GM06990 (cell line): ENCODE results near the gene TRAPPC1.
"Not testable (repeated sequence)": the region's sequence is repeated elsewhere in the genome, so short reads cannot be mapped to it uniquely, and the experiment has no call there.

Experiments
- DNase-seq: peaks from one replicate; pipeline ENCODE4 v3.0.0-alpha.2; 2011; ENCODE audit not compliant: insufficient read length; ENCODE audit errors: extremely low read depth
- H3K27me3 ChIP-seq: replicated peaks from 2 replicates; pipeline ENCODE4 v1.6.0; 2011; ENCODE audit warnings: low read length; ENCODE audit not compliant: control insufficient read depth, insufficient read depth
- H3K36me3 ChIP-seq: 2 replicates; pipeline ENCODE4 v1.5.1; 2011; ENCODE audit warnings: low read length; ENCODE audit not compliant: control insufficient read depth, insufficient read depth
- H3K4me3 ChIP-seq: replicated peaks from 2 replicates; pipeline ENCODE4 v1.5.1; 2011; ENCODE audit warnings: low read depth, mild to moderate bottlenecking, control low read depth, low read length
- CTCF ChIP-seq: IDR thresholded peaks from 2 replicates; pipeline ENCODE4 v1.5.1; 2011; ENCODE audit warnings: low read length, control low read depth, mild to moderate bottlenecking, inconsistent platforms; ENCODE audit not compliant: insufficient read depth, poor library complexity, severe bottlenecking

The TRAPPC1 gene

GRCh38 chr17:7956228-7956965 is 24.7 kb upstream of the TRAPPC1 start:
- H3K27me3 ChIP-seq, result no peaks in the 10 kb centered on the region
- no peak for DNase-seq
- H3K4me3 ChIP-seq, result no peak overlapping the region
- H3K36me3 ChIP-seq, result no peaks in the 10 kb centered on the region
- no peak for TF ChIP-seq CTCF

DNA sequence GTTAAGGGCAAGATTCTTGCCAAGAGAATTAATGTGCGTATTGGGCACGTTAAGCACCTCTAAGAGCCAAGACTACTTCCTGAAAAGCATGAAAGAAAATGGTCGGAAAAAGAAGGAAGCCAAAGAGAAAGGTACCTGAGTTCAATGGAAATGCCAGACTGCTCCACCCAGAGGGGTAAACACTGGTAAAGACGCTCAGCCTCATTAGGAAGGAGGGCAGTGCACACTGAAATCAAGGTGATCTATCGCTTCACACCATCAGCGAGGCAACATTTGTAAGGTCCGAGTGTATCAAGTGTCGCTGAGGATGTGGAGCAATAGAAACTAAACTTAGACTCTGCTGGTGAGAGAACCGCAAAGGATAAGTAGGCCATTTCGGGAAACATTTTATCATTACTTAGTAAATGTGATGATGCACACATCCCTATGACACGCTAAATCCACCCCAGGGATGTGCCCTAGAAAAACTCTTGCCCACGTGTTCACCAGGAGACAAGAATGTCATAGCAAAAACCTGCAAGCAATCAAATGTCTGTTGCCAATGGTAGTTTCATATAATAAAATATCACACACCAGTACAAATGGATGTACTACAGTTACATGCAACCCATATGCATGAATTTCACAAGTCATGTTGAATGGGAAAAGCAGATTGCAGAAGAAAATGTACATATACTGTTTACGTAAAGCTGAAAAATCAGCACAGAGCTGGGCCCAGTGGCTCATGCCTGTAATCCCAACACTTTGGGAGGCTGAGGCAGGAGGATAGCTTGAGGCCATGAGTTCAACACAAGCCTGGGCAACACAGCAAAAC is 23.9 kb upstream of the TRAPPC1 start:
- Histone ChIP-seq H3K4me3 (no peak overlapping the region), H3K36me3 (no peaks in the 10 kb centered on the region), H3K27me3 (no peaks in the 10 kb centered on the region)
- TF ChIP-seq CTCF, result no peak
- DNase-seq, result no peak

DNA sequence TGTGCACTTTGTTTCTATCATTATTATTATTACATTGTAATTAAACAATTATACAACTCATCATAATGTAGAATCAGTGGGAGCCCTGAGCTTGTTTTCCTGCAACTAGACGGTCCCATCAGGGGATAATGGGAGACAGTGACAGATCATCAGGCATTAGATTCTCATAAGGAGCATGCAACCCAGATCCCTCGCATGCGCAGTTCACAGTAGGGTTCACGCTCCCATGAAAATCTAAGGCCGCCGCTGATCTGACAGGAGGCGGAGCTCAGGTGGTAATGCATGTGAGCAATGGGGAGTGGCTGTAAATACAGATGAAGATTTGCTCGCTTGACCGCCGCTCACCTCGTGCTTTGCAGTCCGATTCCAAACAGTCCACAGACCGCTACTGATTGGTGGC is 21.5 kb upstream of the TRAPPC1 start:
- H3K4me3 ChIP-seq, DNase-seq, H3K27me3 ChIP-seq, H3K36me3 ChIP-seq: not testable (repeated sequence)

DNA sequence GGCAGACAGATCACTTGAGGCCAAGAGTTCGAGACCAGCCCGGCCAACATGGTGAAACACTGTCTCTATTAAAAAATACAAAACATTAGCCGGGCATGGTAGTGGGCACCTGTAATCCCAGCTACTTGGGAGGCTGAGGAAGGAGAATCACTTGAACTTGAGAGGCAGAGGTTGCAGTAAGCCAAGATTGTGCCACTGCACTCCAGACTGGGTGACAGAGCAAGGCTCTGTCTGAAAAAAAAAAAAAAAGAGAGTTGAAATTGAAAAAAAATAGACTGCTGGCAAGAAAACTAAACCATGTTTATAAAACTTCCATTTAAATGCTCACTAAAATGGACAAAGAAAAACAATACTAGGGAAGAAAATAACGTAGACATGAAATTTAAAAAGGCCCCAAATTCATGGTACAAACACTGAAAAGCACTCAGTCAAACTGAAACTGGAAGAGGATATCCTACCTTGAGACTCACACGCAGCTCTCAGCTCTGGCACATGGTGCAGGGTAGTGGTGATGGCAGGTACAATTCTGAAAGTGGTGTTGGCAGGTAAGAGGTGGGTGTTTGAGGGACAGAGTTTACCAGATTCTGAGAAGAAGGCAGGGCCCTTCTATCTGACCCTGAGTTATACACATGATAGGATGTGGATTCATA is 19.5 kb upstream of the TRAPPC1 start:
- peaks cover 10% of the 10 kb centered on the region for H3K36me3 ChIP-seq
- no peak overlapping the region for H3K4me3 ChIP-seq
- no peaks in the 10 kb centered on the region for H3K27me3 ChIP-seq
- TF ChIP-seq CTCF, result no peak
- DNase-seq, result no peak

- no peak for TF ChIP-seq CTCF
- H3K36me3 ChIP-seq, result peaks cover 14% of the 10 kb centered on the region
- no peak for DNase-seq
- H3K27me3 ChIP-seq, result no peaks in the 10 kb centered on the region
- H3K4me3 ChIP-seq, result no peak overlapping the region
Observed at GRCh38 chr17:7950578-7950977, 18.8 kb upstream of the TRAPPC1 start.

DNA sequence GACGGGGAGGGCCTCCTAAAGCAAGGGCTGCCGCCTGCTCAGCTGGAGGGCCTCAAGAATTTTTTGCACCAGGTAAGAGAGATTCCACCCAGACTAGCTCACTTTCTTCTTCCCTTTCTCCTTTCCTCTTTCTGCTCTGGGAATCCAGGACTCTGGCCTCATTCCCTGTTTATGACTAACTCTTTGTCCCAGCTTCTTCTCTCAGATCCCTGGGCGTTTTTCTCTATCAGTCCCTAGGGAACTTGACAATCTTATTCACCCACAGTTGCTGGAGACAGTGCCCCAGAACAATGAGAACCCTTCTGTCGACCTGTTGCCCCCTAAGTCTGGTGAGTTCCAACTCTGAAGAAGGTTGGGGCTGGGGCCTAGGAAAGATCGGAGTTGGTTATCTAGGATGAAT is 15.9 kb upstream of the TRAPPC1 start:
- H3K4me3 ChIP-seq, result no peak overlapping the region
- no peak for TF ChIP-seq CTCF
- no peak for DNase-seq
- no peaks in the 10 kb centered on the region for H3K27me3 ChIP-seq
- H3K36me3 ChIP-seq, result peaks cover 28% of the 10 kb centered on the region
